Neuronal stem cell (in vitro differentiated cells): ENCODE results near the gene SDSL.

Experiments used
- DNase-seq: peaks from one replicate; pipeline ENCODE4 v3.0.0-alpha.2; 2013; ENCODE audit warnings: low spot score
- H2AFZ ChIP-seq: one replicate; pipeline ENCODE4 v1.6.1; 2013; ENCODE audit warnings: mild to moderate bottlenecking, low read length, inconsistent platforms
- H2AK5ac ChIP-seq: 2 replicates; pipeline ENCODE4 v1.6.1; 2013; ENCODE audit warnings: low read depth, mild to moderate bottlenecking, inconsistent platforms, low read length, moderate library complexity, mixed read lengths
- H2BK120ac ChIP-seq: 2 replicates; pipeline ENCODE4 v1.6.1; 2013; ENCODE audit warnings: low read depth, mild to moderate bottlenecking, inconsistent platforms, low read length, moderate library complexity, mixed read lengths
- H2BK12ac ChIP-seq: one replicate; pipeline ENCODE4 v1.6.1; 2013; ENCODE audit warnings: low read length, inconsistent platforms
- H2BK15ac ChIP-seq: 2 replicates; pipeline ENCODE4 v1.6.1; 2013; ENCODE audit warnings: mild to moderate bottlenecking, low read length, inconsistent platforms, mixed read lengths
- H2BK5ac ChIP-seq: one replicate; pipeline ENCODE4 v1.6.1; 2013; ENCODE audit warnings: inconsistent platforms, mild to moderate bottlenecking, low read length, moderate library complexity
- H3K14ac ChIP-seq: one replicate; pipeline ENCODE4 v1.6.1; 2013; ENCODE audit warnings: low read length, inconsistent platforms
- H3K18ac ChIP-seq: 2 replicates; pipeline ENCODE4 v1.6.1; 2013; ENCODE audit warnings: low read length, inconsistent platforms
- H3K23ac ChIP-seq: 2 replicates; pipeline ENCODE4 v1.6.1; 2013; ENCODE audit warnings: low read depth, mild to moderate bottlenecking, mixed read lengths, low read length, inconsistent platforms; ENCODE audit not compliant: poor library complexity
- H3K27ac ChIP-seq: replicated peaks from 3 replicates; pipeline ENCODE4 v1.5.1; 2013; ENCODE audit warnings: low read length, inconsistent platforms
- H3K27me3 ChIP-seq, 3 experiments: 2 replicates each; pipeline ENCODE4 v1.6.1; 2013; ENCODE audit warnings: low read length in 3 of 3, mild to moderate bottlenecking in 2 of 3, inconsistent platforms in 1 of 3, low read depth in 1 of 3, mixed read lengths in 1 of 3, moderate library complexity in 1 of 3; ENCODE audit not compliant: control insufficient read depth in 3 of 3, insufficient read depth in 3 of 3
- H3K36me3 ChIP-seq, 2 donors: replicated peaks in 1 of 2; 2 replicates each; pipeline ENCODE4 v1.6.1; 2013; ENCODE audit warnings: low read length in 2 of 2; ENCODE audit not compliant: control insufficient read depth in 2 of 2, insufficient read depth in 2 of 2
- H3K4ac ChIP-seq: 2 replicates; pipeline ENCODE4 v1.6.1; 2013; ENCODE audit warnings: inconsistent platforms, mild to moderate bottlenecking, low read length, moderate library complexity
- H3K4me1 ChIP-seq, 2 donors: 1 replicate in 1 of 2; 2 replicates in 1 of 2; pipeline ENCODE4 v1.6.1; 2013; ENCODE audit warnings: low read length in 2 of 2, low read depth in 1 of 2; ENCODE audit not compliant: control insufficient read depth in 2 of 2, insufficient read depth in 1 of 2
- H3K4me2 ChIP-seq: one replicate; pipeline ENCODE4 v1.6.1; 2013; ENCODE audit warnings: mild to moderate bottlenecking, low read length, inconsistent platforms; ENCODE audit not compliant: insufficient read depth, poor library complexity, severe bottlenecking
- H3K4me3 ChIP-seq, 2 donors: 2 replicates each; pipeline ENCODE4 v1.5.1; 2013; ENCODE audit warnings: low read length in 2 of 2, mild to moderate bottlenecking in 2 of 2, inconsistent platforms in 1 of 2, moderate library complexity in 1 of 2
- H3K79me1 ChIP-seq: one replicate; pipeline ENCODE4 v1.6.1; 2013; ENCODE audit warnings: low read depth, mild to moderate bottlenecking, inconsistent platforms, low read length, moderate library complexity
- H3K9ac ChIP-seq: one replicate; pipeline ENCODE4 v1.6.1; 2013; ENCODE audit warnings: mild to moderate bottlenecking, low read depth, low read length, inconsistent platforms; ENCODE audit not compliant: poor library complexity
- H3K9me3 ChIP-seq, 2 donors: replicated peaks in 1 of 2; 2 replicates each; pipeline versions ENCODE3 to v1.6.1; 2013; ENCODE audit warnings: low read length in 2 of 2, mild to moderate bottlenecking in 2 of 2, inconsistent platforms in 1 of 2, low read depth in 1 of 2, mixed read lengths in 1 of 2, moderate library complexity in 1 of 2; ENCODE audit not compliant: control insufficient read depth in 2 of 2, insufficient read depth in 1 of 2
- H4K8ac ChIP-seq: one replicate; pipeline ENCODE4 v1.6.1; 2013; ENCODE audit warnings: low read depth, mild to moderate bottlenecking, inconsistent platforms, low read length, moderate library complexity
- H4K91ac ChIP-seq: one replicate; pipeline ENCODE4 v1.6.1; 2013; ENCODE audit warnings: low read length, low read depth, mild to moderate bottlenecking, inconsistent platforms; ENCODE audit not compliant: poor library complexity
- WGBS, 2 donors: extraction: QIAGEN DNeasy Blood & Tissue Kit; methylation state at CpG; one replicate each; pipeline ENCODE4 v1.1.7; 2013; ENCODE audit warnings: missing lambda C conversion rate in 2 of 2, mixed read lengths in 1 of 2; ENCODE audit not compliant: insufficient read length in 2 of 2, insufficient replicate concordance in 1 of 2; ENCODE audit errors: extremely low coverage in 2 of 2; 5-methylcytosine and 5-hydroxymethylcytosine counted together

SDSL gene

DNA sequence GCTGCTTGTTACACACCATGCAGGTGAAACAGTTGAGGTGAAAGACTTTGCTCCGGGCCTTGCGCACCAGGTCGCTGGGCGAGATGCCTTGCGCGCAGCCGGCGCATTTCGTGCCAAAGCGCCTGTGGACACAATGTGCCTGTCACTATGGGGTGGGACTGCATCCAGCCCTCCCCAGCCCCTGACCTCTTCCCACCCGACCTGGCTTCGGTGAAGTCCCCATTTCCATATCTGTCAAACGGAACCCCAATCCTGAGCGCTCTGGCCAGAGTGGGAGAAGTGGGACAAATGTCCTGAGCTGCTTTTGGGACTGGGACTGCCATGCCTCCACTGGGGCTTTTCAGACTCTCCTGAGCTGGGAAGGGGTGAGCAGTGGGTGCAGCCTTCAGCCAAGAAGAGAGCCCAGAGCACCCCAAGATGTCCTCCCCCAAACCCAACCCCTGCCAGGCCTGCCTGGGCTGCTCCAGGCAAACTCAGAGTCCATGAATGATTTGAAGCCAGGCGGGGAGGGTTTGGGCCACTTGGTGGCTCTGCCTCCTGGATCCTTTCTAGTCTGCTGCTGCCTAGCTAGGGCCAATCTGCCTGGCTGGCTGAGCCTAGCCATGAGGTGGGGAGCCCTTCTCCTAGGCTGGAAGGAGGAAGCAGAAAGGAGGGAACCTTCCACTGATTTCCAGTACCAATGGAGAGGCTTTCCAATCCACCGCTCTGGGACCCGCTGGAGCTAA lies 47.2 kb downstream of the SDSL start:
- Histone ChIP-seq H3K14ac (peak overlapping the region; percentile 22), H3K4me3 (peak overlapping the region in 1 of 2 donors; percentile 35)

GRCh38 chr12:113469949-113470743 lies 48.0 kb downstream of the SDSL start:
- Histone ChIP-seq H3K4me3 (peak overlapping the region in 1 of 2 donors; percentile 83), H3K36me3 (peaks cover 0 to 8% of the 10 kb centered on the region in 2 donors), H3K27ac (no peak overlapping the region), H4K91ac (no peak overlapping the region), H3K23ac (no peak overlapping the region), H4K8ac (no peak overlapping the region), H2BK15ac (peak overlapping the region; percentile 70), H2AK5ac (peak overlapping the region; percentile 33), H3K14ac (no peak overlapping the region), H2BK5ac (peak overlapping the region; percentile 77), H3K4me2 (peak overlapping the region; percentile 98), H3K79me1 (peaks cover 13% of the 10 kb centered on the region), H2BK12ac (no peak overlapping the region), H3K9ac (no peak overlapping the region), H3K9me3 (peaks cover 0 to 5% of the 10 kb centered on the region in 2 donors), H2AFZ (no peak overlapping the region), H2BK120ac (peak overlapping the region; percentile 45), H3K18ac (peak overlapping the region; percentile 92), H3K4ac (no peak overlapping the region), H3K4me1 (peaks cover 9 to 57% of the 10 kb centered on the region in 2 donors), H3K27me3 (peaks cover 7 to 100% (median 69%) of the 10 kb centered on the region in 3 experiments)
- WGBS, 2 donors: no CpG with 5 or more reads among the region's 19 CpGs
- DNase-seq: peak; percentile 38

More for the DNA sequence above, 47.2 kb downstream of the SDSL start:
- peak overlapping the region; percentile 11 for H3K23ac ChIP-seq
- H3K9ac ChIP-seq: peak overlapping the region; percentile 38
- H3K36me3 ChIP-seq: peaks cover 0 to 8% of the 10 kb centered on the region in 2 donors
- no peak overlapping the region for H2BK12ac ChIP-seq
- H2AFZ ChIP-seq: no peak overlapping the region
- peaks cover 2 to 100% (median 62%) of the 10 kb centered on the region in 3 experiments for H3K27me3 ChIP-seq
- peak overlapping the region; percentile 72 for H3K18ac ChIP-seq
- no peak overlapping the region for H3K27ac ChIP-seq
- no peak overlapping the region for H4K8ac ChIP-seq
- H2BK120ac ChIP-seq: no peak overlapping the region
- peaks cover 0 to 5% of the 10 kb centered on the region in 2 donors for H3K9me3 ChIP-seq
- no peak for DNase-seq
- no peak overlapping the region for H4K91ac ChIP-seq
- H2BK5ac ChIP-seq: no peak overlapping the region
- peaks cover 13% of the 10 kb centered on the region for H3K79me1 ChIP-seq
- peak overlapping the region; percentile 98 for H3K4me2 ChIP-seq
- H2AK5ac ChIP-seq: peak overlapping the region; percentile 36
- no CpG with 5 or more reads among the region's 17 CpGs for WGBS, 2 donors
- peaks cover 15 to 56% of the 10 kb centered on the region in 2 donors for H3K4me1 ChIP-seq
- no peak overlapping the region for H3K4ac ChIP-seq
- peak overlapping the region; percentile 62 for H2BK15ac ChIP-seq

GRCh38 chr12:113470871-113471618 lies 48.9 kb downstream of the SDSL start:
- peak overlapping the region; percentile 56 for H3K23ac ChIP-seq
- peak overlapping the region in 1 of 2 donors; percentile 83 for H3K4me3 ChIP-seq
- peak overlapping the region; percentile 77 for H2BK5ac ChIP-seq
- H2BK12ac ChIP-seq: no peak overlapping the region
- peak overlapping the region; percentile 92 for H3K18ac ChIP-seq
- H4K8ac ChIP-seq: no peak overlapping the region
- peak overlapping the region; percentile 98 for H3K4me2 ChIP-seq
- H2BK120ac ChIP-seq: no peak overlapping the region
- H3K27me3 ChIP-seq: peaks cover 12 to 100% (median 78%) of the 10 kb centered on the region in 3 experiments
- peaks cover 0 to 8% of the 10 kb centered on the region in 2 donors for H3K36me3 ChIP-seq
- peak; percentile 26 for DNase-seq
- H4K91ac ChIP-seq: no peak overlapping the region
- H2AFZ ChIP-seq: peak overlapping the region; percentile 43
- no peak overlapping the region for H3K27ac ChIP-seq
- H2AK5ac ChIP-seq: peak overlapping the region; percentile 33
- WGBS, 2 donors: no CpG with 5 or more reads among the region's 53 CpGs
- H3K79me1 ChIP-seq: peaks cover 13% of the 10 kb centered on the region
- peak overlapping the region; percentile 26 for H3K4ac ChIP-seq
- peaks cover 6 to 54% of the 10 kb centered on the region in 2 donors for H3K4me1 ChIP-seq
- peak overlapping the region; percentile 14 for H3K14ac ChIP-seq
- peak overlapping the region; percentile 92 for H3K9ac ChIP-seq
- H3K9me3 ChIP-seq: peaks cover 0 to 5% of the 10 kb centered on the region in 2 donors
- H2BK15ac ChIP-seq: peak overlapping the region; percentile 70
